K562 (cell line): Measurements from ENCODE around the gene FHL1. TPM values are rescaled to one million over a fixed set of nuclear protein-coding genes. Genes with fewer than 3 reads are reported as not detected.

Experiments
- ATAC-seq: fragments of 200-7000 bp; cut with Tn5 transposase; 3 replicates; pipeline ENCODE4 v1.9.1; 2020; ENCODE audit warnings: moderate library complexity
- BruUV-seq: library from RNA; stranded (reverse); fragments of 400-500 nt; replicated peaks from 2 replicates; lab custom pipeline; 2021; lab: Mats Ljungman, UMichigan
- CTCF ChIA-PET: fragments of 300-600 bp; formaldehyde crosslinking; extraction: SDS; loops from one replicate; lab custom pipeline; 2021; ENCODE audit warnings: low intra/inter-chr PET ratio; lab: Yijun Ruan, JAX
- POLR2A ChIA-PET: fragments of 300-600, 350-650 bp; sonication (Branson Sonifier 250); formaldehyde crosslinking; extraction: SDS; loops from one replicate; lab custom pipeline; 2021; ENCODE audit warnings: antibody characterized with exemption, inconsistent platforms; lab: Yijun Ruan, JAX
- DNase-seq, 4 experiments: peaks; one replicate each; pipeline versions ENCODE4 v3.0.0 to v3.0.0-alpha.2; 2011 to 2018; ENCODE audit warnings: low spot score in 3 of 4, mixed read lengths in 3 of 4; ENCODE audit errors: extremely low read depth in 1 of 4
- FAIRE-seq: peaks from 2 replicates; lab custom pipeline; 2011; peaks lifted over from hg19 to GRCh38; lab: Jason Lieb, UNC
- H2AFZ ChIP-seq: 2 replicates; pipeline ENCODE4 v1.6.0; 2011; ENCODE audit warnings: low read depth, low read length, control low read depth, inconsistent platforms
- H3K27ac ChIP-seq: fragments of 200-600 bp; 3 replicates; pipeline ENCODE4 v1.8.0; 2011; ENCODE audit warnings: low read depth, mild to moderate bottlenecking, control low read depth, inconsistent platforms, low read length, moderate library complexity, mixed read lengths; ENCODE audit errors: extremely low read depth
- H3K27me3 ChIP-seq, 2 experiments: fragments of 300-600 bp in 1 of 2; 2 replicates in 1 of 2; 3 replicates in 1 of 2; pipeline versions ENCODE4 v1.6.0 to v1.8.0; 2011; ENCODE audit warnings: inconsistent platforms in 2 of 2, low read length in 2 of 2, mild to moderate bottlenecking in 1 of 2, mixed read lengths in 1 of 2, moderate library complexity in 1 of 2; ENCODE audit not compliant: control insufficient read depth in 2 of 2, insufficient read depth in 2 of 2
- H3K36me3 ChIP-seq: fragments of 300-600 bp; 3 replicates; pipeline ENCODE4 v1.8.0; 2011; ENCODE audit warnings: mild to moderate bottlenecking, low read length, inconsistent platforms; ENCODE audit not compliant: control insufficient read depth, insufficient read depth
- H3K4me1 ChIP-seq, 2 experiments: fragments of 200-600 bp in 1 of 2; replicated peaks in 1 of 2; 2 replicates in 1 of 2; 3 replicates in 1 of 2; pipeline versions ENCODE4 v1.5.1 to v1.8.0; 2011; ENCODE audit warnings: inconsistent platforms in 2 of 2, low read length in 2 of 2, mild to moderate bottlenecking in 1 of 2, mixed read lengths in 1 of 2, moderate library complexity in 1 of 2; ENCODE audit not compliant: control insufficient read depth in 2 of 2, insufficient read depth in 2 of 2
- H3K4me2 ChIP-seq: 2 replicates; pipeline ENCODE4 v1.6.1; 2011; ENCODE audit warnings: low read length, control low read depth, inconsistent platforms, mixed read lengths; ENCODE audit not compliant: insufficient read depth
- H3K4me3 ChIP-seq: fragments of 200-600 bp; sonication (generic), shearing (Covaris generic); 2 replicates; pipeline ENCODE4 v1.5.1; 2016; ENCODE audit warnings: control low read depth, inconsistent platforms
- H3K79me2 ChIP-seq: fragments of 200-600 bp; 3 replicates; pipeline ENCODE4 v1.8.0; 2011; ENCODE audit warnings: low read length, inconsistent platforms; ENCODE audit not compliant: control insufficient read depth, insufficient read depth
- H3K9ac ChIP-seq, 2 experiments: 2 replicates each; pipeline versions ENCODE4 v1.6.0 to v1.6.1; 2011; ENCODE audit warnings: low read depth in 2 of 2, low read length in 2 of 2, control low read depth in 1 of 2, inconsistent platforms in 1 of 2, mild to moderate bottlenecking in 1 of 2, mixed read lengths in 1 of 2; ENCODE audit not compliant: insufficient read depth in 1 of 2
- H3K9me1 ChIP-seq: one replicate; pipeline ENCODE4 v1.6.0; 2011; ENCODE audit warnings: inconsistent platforms, mild to moderate bottlenecking, low read length, moderate library complexity; ENCODE audit not compliant: control insufficient read depth, insufficient read depth
- H3K9me3 ChIP-seq: replicated peaks from 2 replicates; pipeline ENCODE4 v1.5.1; 2011; ENCODE audit warnings: low read depth, low read length, inconsistent platforms; ENCODE audit not compliant: control insufficient read depth, insufficient read depth
- H4K20me1 ChIP-seq: replicated peaks from 2 replicates; pipeline ENCODE4 v1.6.1; 2011; ENCODE audit warnings: low read length, inconsistent platforms, mixed read lengths; ENCODE audit not compliant: control insufficient read depth, insufficient read depth
- ARNT ChIP-seq, 2 experiments: fragments of 450-650 bp; IDR thresholded peaks; 2 replicates each; pipeline ENCODE4 v1.6.1; 2016; ENCODE audit warnings: mild to moderate bottlenecking in 1 of 2
- CCAR2 ChIP-seq: fragments of 200-400 bp; formaldehyde crosslinking; IDR thresholded peaks from 2 replicates; pipeline ENCODE4 v1.6.1; 2017; ENCODE audit warnings: mild to moderate bottlenecking, low read depth, low read length
- HNRNPUL1 ChIP-seq: fragments of 200-400 bp; formaldehyde crosslinking; IDR thresholded peaks from 2 replicates; pipeline ENCODE4 v1.6.1; 2017; ENCODE audit warnings: low read length
- MEF2D ChIP-seq: conservative IDR thresholded peaks from 2 replicates; pipeline ENCODE4 v1.6.1; 2016; ENCODE audit warnings: low read depth, missing genetic modification characterization, missing compliant biosample characterization
- SOX6 ChIP-seq: fragments of 450-650 bp; IDR thresholded peaks from 2 replicates; pipeline ENCODE4 v1.6.1; 2014; ENCODE audit warnings: mild to moderate bottlenecking
- WGBS: fragments of 100-300 bp; shearing (Covaris generic); methylation state at CpG from one replicate; pipeline ENCODE4 v1.1.6; 2016; ENCODE audit warnings: low coverage, mixed read lengths; ENCODE audit not compliant: insufficient coverage; ENCODE audit errors: missing lambda C conversion rate; 5-methylcytosine and 5-hydroxymethylcytosine counted together
- in situ Hi-C: fragments of 300-500 bp; cut with MboI; formaldehyde crosslinking; loops from 4 replicates; pipeline ENCODE4 v1.15.0; 2018; ENCODE audit warnings: inconsistent platforms, mixed read lengths
- intact Hi-C: fragments of 100-400 bp; cut with micrococcal nuclease; formaldehyde crosslinking; loops from 2 replicates; pipeline ENCODE4 v1.14.2; 2022
- polyA plus RNA-seq, 8 experiments: library from polyadenylated mRNA; depleted of rRNA in 4 of 8; stranded (reverse) in 5 of 8; unstranded in 3 of 8; fragments of >200 nt; fragmentation: Nextera tagmentation in 2 of 8; fragmentation: Illumina TruSeq in 1 of 8; extraction: Ambion mirVana in 2 of 8; extraction: Trizol in 1 of 8; gene quantifications; 2 replicates each; pipeline versions ENCODE4 v1.2.1 to v1.2.3, GENCODE V29; 2011 to 2014; ENCODE audit warnings: inconsistent platforms in 1 of 8, missing spikeins in 1 of 8
- total RNA-seq, 7 experiments: library from RNA; depleted of rRNA in 6 of 7; stranded (reverse); fragments of >200 nt in 6 of 7; fragmentation: Illumina TruSeq in 2 of 7; extraction: Trizol in 2 of 7; gene quantifications; 2 replicates each; pipeline versions ENCODE4 v1.2.1 to v1.2.3, GENCODE V29; 2011 to 2021; ENCODE audit warnings: low replicate concordance in 1 of 7
- TF ChIP-seq, protein P1 (sequence below), 2 experiments: fragments of 450-650 bp; formaldehyde crosslinking in 1 of 2; IDR thresholded peaks; 2 replicates each; pipeline versions ENCODE4 v1.4.0 to v1.6.1; 2014 to 2020; ENCODE audit warnings: mild to moderate bottlenecking in 2 of 2, borderline replicate concordance in 1 of 2, low read depth in 1 of 2

Gene FHL1
- total and polyA plus RNA-seq, 9 of the 15 experiments (the other 6 are each of a cell fraction or from before 2014, with no cell fraction given): 0.03 to 3.0 (median 0.13) TPM; not detected in 1

DNA sequence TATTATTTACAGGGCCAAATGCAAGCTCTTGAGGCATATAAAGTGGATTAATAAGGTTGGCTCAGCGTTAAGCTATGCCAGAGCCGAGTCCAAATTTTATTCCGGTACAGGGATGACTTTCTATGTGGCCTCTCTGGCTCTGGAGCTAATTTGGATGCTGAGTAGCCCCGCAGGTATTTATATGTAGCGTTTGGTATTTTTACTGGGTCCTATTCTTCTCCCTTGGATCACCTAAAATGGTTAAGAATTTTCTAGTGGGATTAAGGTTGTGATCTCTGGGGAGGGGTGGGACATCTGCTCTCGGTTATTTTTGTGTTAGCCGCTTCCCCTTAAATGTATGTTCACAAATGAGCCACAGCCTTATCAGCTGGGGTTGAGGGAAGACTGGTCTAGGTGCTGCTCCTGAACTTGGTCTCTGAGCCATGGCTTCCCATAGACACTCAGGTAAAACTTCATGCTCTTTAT lies 49.4 kb downstream of the FHL1 start:
- intact Hi-C loops: no loop called here
- DNase-seq (no peak), FAIRE-seq (no peak), ATAC-seq (no peak)
- in situ Hi-C loops: no loop called here
- H3K9me1 ChIP-seq: no peaks in the 10 kb centered on the region
- H3K4me3 ChIP-seq: no peak overlapping the region
- no peaks in the 10 kb centered on the region for H3K4me1 ChIP-seq
- H3K79me2 ChIP-seq: no peaks in the 10 kb centered on the region
- ChIA-PET POLR2A (no interaction called here), CTCF (no interaction called here)
- peaks cover 0 to 15% of the 10 kb centered on the region in 2 experiments; a peak in 4 of 5 replicates for H3K27me3 ChIP-seq
- no peaks in the 10 kb centered on the region for H3K9me3 ChIP-seq
- H3K27ac ChIP-seq: no peak overlapping the region
- H4K20me1 ChIP-seq: no peaks in the 10 kb centered on the region
- TF ChIP-seq MEF2D (tag) (no peak), ARNT (IDR thresholded peaks at IDR 0.05) (no peak), SOX6 (no peak), HNRNPUL1 (no peak), CCAR2 (no peak)
- TF ChIP-seq, protein P1, sequence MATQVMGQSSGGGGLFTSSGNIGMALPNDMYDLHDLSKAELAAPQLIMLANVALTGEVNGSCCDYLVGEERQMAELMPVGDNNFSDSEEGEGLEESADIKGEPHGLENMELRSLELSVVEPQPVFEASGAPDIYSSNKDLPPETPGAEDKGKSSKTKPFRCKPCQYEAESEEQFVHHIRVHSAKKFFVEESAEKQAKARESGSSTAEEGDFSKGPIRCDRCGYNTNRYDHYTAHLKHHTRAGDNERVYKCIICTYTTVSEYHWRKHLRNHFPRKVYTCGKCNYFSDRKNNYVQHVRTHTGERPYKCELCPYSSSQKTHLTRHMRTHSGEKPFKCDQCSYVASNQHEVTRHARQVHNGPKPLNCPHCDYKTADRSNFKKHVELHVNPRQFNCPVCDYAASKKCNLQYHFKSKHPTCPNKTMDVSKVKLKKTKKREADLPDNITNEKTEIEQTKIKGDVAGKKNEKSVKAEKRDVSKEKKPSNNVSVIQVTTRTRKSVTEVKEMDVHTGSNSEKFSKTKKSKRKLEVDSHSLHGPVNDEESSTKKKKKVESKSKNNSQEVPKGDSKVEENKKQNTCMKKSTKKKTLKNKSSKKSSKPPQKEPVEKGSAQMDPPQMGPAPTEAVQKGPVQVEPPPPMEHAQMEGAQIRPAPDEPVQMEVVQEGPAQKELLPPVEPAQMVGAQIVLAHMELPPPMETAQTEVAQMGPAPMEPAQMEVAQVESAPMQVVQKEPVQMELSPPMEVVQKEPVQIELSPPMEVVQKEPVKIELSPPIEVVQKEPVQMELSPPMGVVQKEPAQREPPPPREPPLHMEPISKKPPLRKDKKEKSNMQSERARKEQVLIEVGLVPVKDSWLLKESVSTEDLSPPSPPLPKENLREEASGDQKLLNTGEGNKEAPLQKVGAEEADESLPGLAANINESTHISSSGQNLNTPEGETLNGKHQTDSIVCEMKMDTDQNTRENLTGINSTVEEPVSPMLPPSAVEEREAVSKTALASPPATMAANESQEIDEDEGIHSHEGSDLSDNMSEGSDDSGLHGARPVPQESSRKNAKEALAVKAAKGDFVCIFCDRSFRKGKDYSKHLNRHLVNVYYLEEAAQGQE (IDR thresholded peaks at IDR 0.05; ENCODE audit: borderline replicate concordance): no peak
- TF ChIP-seq, protein P1 (CRISPR knock-in tag; IDR thresholded peaks at IDR 0.05; ENCODE audit: low read depth): no peak
- BruUV-seq: no TSS peak
- WGBS: 14% methylated on average over 7 of the region's 7 CpGs
- no peak overlapping the region for H3K4me2 ChIP-seq
- no peak overlapping the region for H2AFZ ChIP-seq
- no peaks in the 10 kb centered on the region for H3K36me3 ChIP-seq
- no peak overlapping the region for H3K9ac ChIP-seq
